Activated CD4-positive, alpha-beta T cell treated with anti-CD3 and anti-CD28 coated beads, Interleukin-2, amount 10 ng/mL, durations not matched to agents 7 days and 5 days (primary cell): ENCODE results near the gene MOSPD2. TPM values are rescaled to one million over a fixed set of nuclear protein-coding genes. Genes with fewer than 3 reads are reported as not detected.

Source experiments
- CTCF ChIA-PET: fragments of 350-600 bp; sonication (Branson Sonifier 250); formaldehyde crosslinking; loops from one replicate; lab custom pipeline; 2021; ENCODE audit warnings: antibody characterized with exemption; lab: Charles Lee
- POLR2A ChIA-PET: fragments of 350-600 bp; sonication (Branson Sonifier 250); formaldehyde crosslinking; loops from one replicate; lab custom pipeline; 2021; ENCODE audit warnings: antibody characterized with exemption; lab: Charles Lee
- DNase-seq: peaks from one replicate; pipeline ENCODE4 v3.0.0-alpha.2; 2020
- H3K27ac Mint-ChIP-seq: one replicate; pipeline ENCODE4 v1.8.0; 2021; ENCODE audit warnings: mild to moderate bottlenecking, moderate library complexity, mixed read lengths
- H3K27me3 Mint-ChIP-seq: one replicate; pipeline ENCODE4 v1.8.0; 2021; ENCODE audit warnings: mixed read lengths
- H3K36me3 Mint-ChIP-seq: one replicate; pipeline ENCODE4 v1.8.0; 2021; ENCODE audit warnings: low read depth, mixed read lengths
- H3K4me1 Mint-ChIP-seq: one replicate; pipeline ENCODE4 v1.8.0; 2021; ENCODE audit warnings: mixed read lengths
- H3K4me3 Mint-ChIP-seq: one replicate; pipeline ENCODE4 v1.8.0; 2021; ENCODE audit warnings: mild to moderate bottlenecking, moderate library complexity, mixed read lengths
- H3K9me3 Mint-ChIP-seq: one replicate; pipeline ENCODE4 v1.8.0; 2021; ENCODE audit warnings: mixed read lengths
- total RNA-seq, 2 experiments: library from RNA; stranded (reverse); gene quantifications; one replicate each; pipeline ENCODE4 v1.2.3, GENCODE V29; 2021

The MOSPD2 gene
- total RNA-seq, 2 experiments from 2014 or later = 14.6 to 16.5 TPM

DNA sequence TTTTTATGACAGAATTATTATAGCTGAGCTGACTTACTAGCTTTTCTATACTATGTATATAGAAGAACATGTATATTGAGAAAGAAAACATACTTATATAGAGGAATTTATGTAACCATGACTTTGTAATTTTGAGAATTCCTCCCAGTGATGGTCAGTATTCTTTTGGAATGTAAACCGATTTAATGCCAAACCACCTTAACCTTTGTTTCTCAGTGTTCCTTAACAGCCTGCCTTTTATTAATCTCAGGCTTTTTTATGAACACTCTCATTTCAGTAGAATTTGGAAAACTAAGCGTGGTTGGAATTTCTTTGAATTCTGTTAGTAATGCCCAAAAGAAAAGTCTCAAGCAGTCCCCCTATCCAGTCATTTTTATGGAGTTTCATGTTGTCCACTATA lies 47.0 kb downstream of the MOSPD2 start:
- POLR2A ChIA-PET = no interaction called here
- no peak overlapping the region for H3K4me3 Mint-ChIP-seq
- DNase-seq = no peak
- CTCF ChIA-PET = no interaction called here
- H3K27ac Mint-ChIP-seq = no peak overlapping the region
- no peaks in the 10 kb centered on the region for H3K4me1 Mint-ChIP-seq
- no peaks in the 10 kb centered on the region for H3K27me3 Mint-ChIP-seq
- peaks cover 13% of the 10 kb centered on the region for H3K36me3 Mint-ChIP-seq
- no peaks in the 10 kb centered on the region for H3K9me3 Mint-ChIP-seq

GRCh38 chrX:14922437-14922836 lies 49.2 kb downstream of the MOSPD2 start:
- Mint-ChIP-seq H3K27me3 (no peaks in the 10 kb centered on the region), H3K27ac (no peak overlapping the region), H3K4me3 (no peak overlapping the region), H3K9me3 (no peaks in the 10 kb centered on the region), H3K4me1 (no peaks in the 10 kb centered on the region), H3K36me3 (peaks cover 8% of the 10 kb centered on the region)
- DNase-seq = no peak
- ChIA-PET CTCF (no interaction called here), POLR2A (no interaction called here)

- Mint-ChIP-seq H3K27me3 (no peaks in the 10 kb centered on the region), H3K27ac (no peak overlapping the region), H3K36me3 (peaks cover 5% of the 10 kb centered on the region), H3K9me3 (no peaks in the 10 kb centered on the region), H3K4me3 (no peak overlapping the region), H3K4me1 (no peaks in the 10 kb centered on the region)
- DNase-seq = no peak
- POLR2A ChIA-PET = no interaction called here
- CTCF ChIA-PET = no interaction called here
Measured at GRCh38 chrX:14923761-14924160, 50.5 kb downstream of the MOSPD2 start.

GRCh38 chrX:14926471-14926870 lies 53.2 kb downstream of the MOSPD2 start:
- no peaks in the 10 kb centered on the region for H3K4me1 Mint-ChIP-seq
- no peak overlapping the region for H3K4me3 Mint-ChIP-seq
- no peaks in the 10 kb centered on the region for H3K36me3 Mint-ChIP-seq
- H3K27me3 Mint-ChIP-seq = no peaks in the 10 kb centered on the region
- H3K9me3 Mint-ChIP-seq = no peaks in the 10 kb centered on the region
- DNase-seq = no peak
- POLR2A ChIA-PET = no interaction called here
- H3K27ac Mint-ChIP-seq = no peak overlapping the region
- CTCF ChIA-PET = interaction anchor here (0.6 kb wide), 1 partner anchor 68 kb away, joined by 3 read pairs; no protein-coding TSS in a partner anchor

GRCh38 chrX:14927401-14927800 lies 54.2 kb downstream of the MOSPD2 start:
- POLR2A ChIA-PET = no interaction called here
- H3K9me3 Mint-ChIP-seq = no peaks in the 10 kb centered on the region
- no peaks in the 10 kb centered on the region for H3K36me3 Mint-ChIP-seq
- H3K27ac Mint-ChIP-seq = no peak overlapping the region
- no peaks in the 10 kb centered on the region for H3K4me1 Mint-ChIP-seq
- H3K27me3 Mint-ChIP-seq = no peaks in the 10 kb centered on the region
- no peak for DNase-seq
- CTCF ChIA-PET = no interaction called here
- H3K4me3 Mint-ChIP-seq = no peak overlapping the region

GRCh38 chrX:14930663-14931062 lies 57.4 kb downstream of the MOSPD2 start:
- Mint-ChIP-seq H3K36me3 (no peaks in the 10 kb centered on the region), H3K27me3 (peaks cover 1% of the 10 kb centered on the region), H3K4me3 (no peak overlapping the region), H3K27ac (no peak overlapping the region), H3K4me1 (no peaks in the 10 kb centered on the region), H3K9me3 (no peaks in the 10 kb centered on the region)
- CTCF ChIA-PET = no interaction called here
- POLR2A ChIA-PET = no interaction called here
- no peak for DNase-seq

DNA sequence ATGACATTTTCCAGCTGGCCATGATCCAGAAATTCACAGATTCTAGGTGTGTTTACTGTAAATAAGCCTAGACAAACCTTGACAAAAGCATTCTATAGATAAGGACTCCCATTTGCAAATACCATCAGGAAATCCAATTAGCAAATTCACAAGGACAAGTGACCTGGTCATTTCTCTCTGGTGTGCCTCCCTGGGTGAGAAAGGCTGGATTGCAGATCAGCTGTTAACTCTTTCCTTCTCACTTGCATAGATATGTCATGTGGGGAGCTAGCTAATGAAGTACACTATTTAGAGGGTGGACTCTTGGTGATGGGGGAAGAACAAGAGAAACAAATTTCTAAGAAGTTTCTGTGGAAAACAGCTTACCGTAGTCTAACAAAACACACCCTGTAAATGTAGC lies 58.9 kb downstream of the MOSPD2 start:
- POLR2A ChIA-PET = no interaction called here
- H3K4me1 Mint-ChIP-seq = no peaks in the 10 kb centered on the region
- no peak overlapping the region for H3K27ac Mint-ChIP-seq
- no peaks in the 10 kb centered on the region for H3K9me3 Mint-ChIP-seq
- no peaks in the 10 kb centered on the region for H3K36me3 Mint-ChIP-seq
- H3K27me3 Mint-ChIP-seq = peaks cover 1% of the 10 kb centered on the region
- CTCF ChIA-PET = interaction anchor here (0.6 kb wide), 1 partner anchor 528 kb away, joined by 3 read pairs; no protein-coding TSS in a partner anchor
- no peak overlapping the region for H3K4me3 Mint-ChIP-seq
- DNase-seq = no peak

GRCh38 chrX:14934423-14934822 lies 61.2 kb downstream of the MOSPD2 start:
- no peak for DNase-seq
- H3K36me3 Mint-ChIP-seq = no peaks in the 10 kb centered on the region
- H3K27ac Mint-ChIP-seq = no peak overlapping the region
- no peaks in the 10 kb centered on the region for H3K9me3 Mint-ChIP-seq
- ChIA-PET POLR2A (no interaction called here), CTCF (no interaction called here)
- H3K4me1 Mint-ChIP-seq = no peaks in the 10 kb centered on the region
- H3K4me3 Mint-ChIP-seq = no peak overlapping the region
- H3K27me3 Mint-ChIP-seq = peaks cover 1% of the 10 kb centered on the region

DNA sequence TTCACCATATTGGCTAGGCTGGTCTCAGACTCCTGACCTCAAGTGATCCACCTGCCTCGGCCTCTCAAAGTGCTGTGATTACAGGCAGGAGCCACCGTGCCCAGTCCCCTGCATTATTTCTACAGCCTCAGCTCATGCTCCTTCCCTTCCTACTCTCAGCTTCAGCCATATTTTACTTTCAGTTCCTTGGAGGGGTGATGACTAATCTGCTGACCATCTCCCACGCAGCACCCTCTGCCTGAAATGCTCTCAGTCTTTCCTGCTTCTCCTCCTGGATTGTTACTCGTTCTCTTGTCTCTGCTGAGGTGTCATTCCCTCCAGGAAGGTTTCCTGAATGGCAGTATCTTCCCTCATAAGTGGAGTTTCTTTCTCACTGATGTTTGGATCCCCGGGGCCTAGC lies 63.3 kb downstream of the MOSPD2 start:
- CTCF ChIA-PET = no interaction called here
- POLR2A ChIA-PET = no interaction called here
- no peak overlapping the region for H3K27ac Mint-ChIP-seq
- DNase-seq = no peak
- H3K36me3 Mint-ChIP-seq = no peaks in the 10 kb centered on the region
- H3K4me3 Mint-ChIP-seq = no peak overlapping the region
- H3K27me3 Mint-ChIP-seq = peaks cover 1% of the 10 kb centered on the region
- no peaks in the 10 kb centered on the region for H3K9me3 Mint-ChIP-seq
- H3K4me1 Mint-ChIP-seq = no peaks in the 10 kb centered on the region

DNA sequence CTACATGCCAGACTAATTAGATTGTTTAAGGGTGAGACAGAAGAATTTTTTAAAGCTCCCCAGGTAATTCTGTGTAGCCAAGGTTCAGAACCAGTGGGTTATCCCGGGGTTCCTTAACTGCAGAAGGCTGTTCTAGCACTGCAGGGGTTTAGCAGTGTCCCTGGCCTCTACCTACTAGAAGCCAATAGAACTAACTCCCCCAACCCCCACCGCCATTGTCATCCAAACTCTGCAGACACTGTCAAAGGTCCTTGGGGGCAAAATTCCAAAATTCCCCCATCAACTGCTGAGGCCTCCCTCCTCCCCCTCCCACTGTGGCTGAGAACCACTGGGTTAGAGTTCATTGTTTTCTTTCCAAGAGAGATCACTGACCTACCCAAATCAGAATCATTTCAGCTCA lies 66.4 kb downstream of the MOSPD2 start:
- H3K36me3 Mint-ChIP-seq = no peaks in the 10 kb centered on the region
- H3K4me3 Mint-ChIP-seq = no peak overlapping the region
- H3K9me3 Mint-ChIP-seq = no peaks in the 10 kb centered on the region
- no peaks in the 10 kb centered on the region for H3K4me1 Mint-ChIP-seq
- H3K27ac Mint-ChIP-seq = no peak overlapping the region
- DNase-seq = no peak
- ChIA-PET CTCF (no interaction called here), POLR2A (no interaction called here)
- peaks cover 1% of the 10 kb centered on the region for H3K27me3 Mint-ChIP-seq

DNA sequence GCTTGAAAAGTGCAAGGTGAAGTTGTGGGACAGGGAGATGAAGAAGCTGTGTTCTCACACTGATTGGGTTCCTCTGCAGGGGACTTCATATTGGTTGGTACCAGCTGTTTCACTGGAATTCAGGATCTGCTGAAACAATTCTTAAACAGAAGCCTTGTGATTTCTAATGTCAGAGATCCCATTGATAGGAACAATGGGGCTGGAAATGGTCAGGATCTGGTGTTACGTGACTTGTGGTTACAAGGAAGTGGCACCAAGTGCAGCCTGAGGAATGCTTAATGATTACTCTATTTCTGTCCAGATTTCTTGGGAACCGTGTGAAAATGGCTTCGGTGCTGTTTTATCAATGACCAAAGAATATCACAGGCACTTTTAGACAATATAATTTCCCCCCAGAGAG lies 68.1 kb downstream of the MOSPD2 start:
- no peak overlapping the region for H3K27ac Mint-ChIP-seq

DNA sequence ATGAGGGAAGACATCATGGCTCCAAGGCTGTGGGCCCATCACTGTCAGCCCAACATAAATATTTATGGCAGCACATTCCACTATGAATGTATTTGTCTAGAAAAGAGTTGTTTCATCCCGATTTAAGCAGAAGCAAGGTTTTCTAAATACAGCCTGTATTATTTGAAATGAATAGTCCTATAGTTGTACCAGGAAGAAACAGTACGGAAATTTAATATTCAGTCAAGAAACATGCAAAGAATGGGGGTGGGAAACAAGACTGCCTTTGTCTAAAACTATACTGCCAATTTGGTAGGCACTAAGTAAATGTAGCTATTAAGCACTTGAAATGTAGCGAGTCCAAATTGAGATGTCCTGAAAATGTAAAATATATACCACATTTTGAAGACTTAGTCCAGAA lies 69.1 kb downstream of the MOSPD2 start:
- Mint-ChIP-seq H3K4me1 (no peaks in the 10 kb centered on the region), H3K27me3 (no peaks in the 10 kb centered on the region), H3K4me3 (no peak overlapping the region), H3K27ac (no peak overlapping the region), H3K9me3 (no peaks in the 10 kb centered on the region), H3K36me3 (no peaks in the 10 kb centered on the region)
- no peak for DNase-seq
- ChIA-PET CTCF (no interaction called here), POLR2A (no interaction called here)

More for the DNA sequence above, 68.1 kb downstream of the MOSPD2 start:
- ChIA-PET POLR2A (no interaction called here), CTCF (no interaction called here)
- no peak for DNase-seq
- H3K36me3 Mint-ChIP-seq = no peaks in the 10 kb centered on the region
- H3K9me3 Mint-ChIP-seq = no peaks in the 10 kb centered on the region
- no peaks in the 10 kb centered on the region for H3K27me3 Mint-ChIP-seq
- H3K4me3 Mint-ChIP-seq = no peak overlapping the region
- no peaks in the 10 kb centered on the region for H3K4me1 Mint-ChIP-seq

GRCh38 chrX:14943962-14944361 lies 70.7 kb downstream of the MOSPD2 start:
- POLR2A ChIA-PET = no interaction called here
- H3K4me1 Mint-ChIP-seq = no peaks in the 10 kb centered on the region
- H3K27me3 Mint-ChIP-seq = no peaks in the 10 kb centered on the region
- DNase-seq = no peak
- H3K4me3 Mint-ChIP-seq = no peak overlapping the region
- no peaks in the 10 kb centered on the region for H3K9me3 Mint-ChIP-seq
- CTCF ChIA-PET = no interaction called here
- no peak overlapping the region for H3K27ac Mint-ChIP-seq
- no peaks in the 10 kb centered on the region for H3K36me3 Mint-ChIP-seq

- Mint-ChIP-seq H3K36me3 (no peaks in the 10 kb centered on the region), H3K27me3 (no peaks in the 10 kb centered on the region), H3K4me1 (no peaks in the 10 kb centered on the region), H3K27ac (no peak overlapping the region), H3K9me3 (no peaks in the 10 kb centered on the region), H3K4me3 (no peak overlapping the region)
- POLR2A ChIA-PET = interaction anchor here (0.6 kb wide), 1 partner anchor 516 kb away, joined by 3 read pairs; no protein-coding TSS in a partner anchor
- DNase-seq = no peak
- CTCF ChIA-PET = no interaction called here
Measured at GRCh38 chrX:14946606-14947155, 73.5 kb downstream of the MOSPD2 start.
